ENCODE data around the gene TSPAN5. TPM values are rescaled to one million over a fixed set of nuclear protein-coding genes. Genes with fewer than 3 reads are reported as not detected.
A peak's percentile ranks its signal among the peaks of the same experiment; 100 is the strongest.

Gene TSPAN5
- total and polyA plus RNA-seq, 9 of the 15 experiments (the other 6 are each of a cell fraction or from before 2014, with no cell fraction given), result 0.58 to 6.6 (median 0.73) TPM

GRCh38 chr4:98467627-98468072, 190.8 kb downstream of the TSPAN5 start (continued):
- TF ChIP-seq, protein P1, sequence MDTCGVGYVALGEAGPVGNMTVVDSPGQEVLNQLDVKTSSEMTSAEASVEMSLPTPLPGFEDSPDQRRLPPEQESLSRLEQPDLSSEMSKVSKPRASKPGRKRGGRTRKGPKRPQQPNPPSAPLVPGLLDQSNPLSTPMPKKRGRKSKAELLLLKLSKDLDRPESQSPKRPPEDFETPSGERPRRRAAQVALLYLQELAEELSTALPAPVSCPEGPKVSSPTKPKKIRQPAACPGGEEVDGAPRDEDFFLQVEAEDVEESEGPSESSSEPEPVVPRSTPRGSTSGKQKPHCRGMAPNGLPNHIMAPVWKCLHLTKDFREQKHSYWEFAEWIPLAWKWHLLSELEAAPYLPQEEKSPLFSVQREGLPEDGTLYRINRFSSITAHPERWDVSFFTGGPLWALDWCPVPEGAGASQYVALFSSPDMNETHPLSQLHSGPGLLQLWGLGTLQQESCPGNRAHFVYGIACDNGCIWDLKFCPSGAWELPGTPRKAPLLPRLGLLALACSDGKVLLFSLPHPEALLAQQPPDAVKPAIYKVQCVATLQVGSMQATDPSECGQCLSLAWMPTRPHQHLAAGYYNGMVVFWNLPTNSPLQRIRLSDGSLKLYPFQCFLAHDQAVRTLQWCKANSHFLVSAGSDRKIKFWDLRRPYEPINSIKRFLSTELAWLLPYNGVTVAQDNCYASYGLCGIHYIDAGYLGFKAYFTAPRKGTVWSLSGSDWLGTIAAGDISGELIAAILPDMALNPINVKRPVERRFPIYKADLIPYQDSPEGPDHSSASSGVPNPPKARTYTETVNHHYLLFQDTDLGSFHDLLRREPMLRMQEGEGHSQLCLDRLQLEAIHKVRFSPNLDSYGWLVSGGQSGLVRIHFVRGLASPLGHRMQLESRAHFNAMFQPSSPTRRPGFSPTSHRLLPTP (IDR thresholded peaks at IDR 0.05; ENCODE audit: borderline replicate concordance, extremely low read depth, insufficient read length), result no peak
- TF ChIP-seq ILF3 (IDR thresholded peaks at IDR 0.05; ENCODE audit: borderline replicate concordance) (no peak), ARID1B (IDR thresholded peaks at IDR 0.05) (no peak), E2F3 (CRISPR knock-in tag; IDR thresholded peaks at IDR 0.05) (no peak), CBX1 (IDR thresholded peaks at IDR 0.05; ENCODE audit: low read depth) (no peak), MYBL2 (IDR thresholded peaks at IDR 0.05; ENCODE audit: low read depth) (no peak), MYBL2 (CRISPR knock-in tag; IDR thresholded peaks at IDR 0.05; ENCODE audit: borderline replicate concordance) (no peak), RNF2 (IDR thresholded peaks at IDR 0.05) (no peak), MAZ (CRISPR knock-in tag; conservative IDR thresholded peaks at IDR 0.05 in 1 of 2, IDR thresholded peaks at IDR 0.05 in 1 of 2) (peak in 1 of 2 experiments; percentile 31; a peak in 1 of 4 replicates), RBM14 (IDR thresholded peaks at IDR 0.05; ENCODE audit: borderline replicate concordance, insufficient read depth, low read depth, low read length) (no peak), ZNF277 (CRISPR knock-in tag; IDR thresholded peaks at IDR 0.05; ENCODE audit: borderline replicate concordance) (no peak), ZNF407 (IDR thresholded peaks at IDR 0.05; ENCODE audit: low read depth) (peak; percentile 52; the same call in 1 of the 2 replicates), EHMT2 (IDR thresholded peaks at IDR 0.05) (no peak)
- TF ChIP-seq, protein P2, sequence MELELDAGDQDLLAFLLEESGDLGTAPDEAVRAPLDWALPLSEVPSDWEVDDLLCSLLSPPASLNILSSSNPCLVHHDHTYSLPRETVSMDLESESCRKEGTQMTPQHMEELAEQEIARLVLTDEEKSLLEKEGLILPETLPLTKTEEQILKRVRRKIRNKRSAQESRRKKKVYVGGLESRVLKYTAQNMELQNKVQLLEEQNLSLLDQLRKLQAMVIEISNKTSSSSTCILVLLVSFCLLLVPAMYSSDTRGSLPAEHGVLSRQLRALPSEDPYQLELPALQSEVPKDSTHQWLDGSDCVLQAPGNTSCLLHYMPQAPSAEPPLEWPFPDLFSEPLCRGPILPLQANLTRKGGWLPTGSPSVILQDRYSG (tag; conservative IDR thresholded peaks at IDR 0.05; ENCODE audit: low read depth), result no peak

Data from K562 (cell line).